Measurements from ENCODE around the gene PAK4. TPM values are rescaled to one million over a fixed set of nuclear protein-coding genes. Genes with fewer than 3 reads are reported as not detected.

The PAK4 gene
- total RNA-seq = 1 to 10 TPM; 4.0 to 4.8 (median 4.6) TPM

- TF ChIP-seq CTCF (IDR thresholded peaks at IDR 0.05; ENCODE audit: low read depth) = no peak
Observed at GRCh38 chr19:39125554-39126311, at the start of gene PAK4. Gene PAK4, plus strand, starts transcription at chr19:39125786. Its CDS starts 43,768 bp downstream, at chr19:39169554.

GRCh38 chr19:39077323-39077722, 48.3 kb upstream of the PAK4 start:
- no peak for TF ChIP-seq CTCF (IDR thresholded peaks at IDR 0.05; ENCODE audit: low read depth)

GRCh38 chr19:39078436-39079200, 47.0 kb upstream of the PAK4 start:
- no peak for TF ChIP-seq CTCF (IDR thresholded peaks at IDR 0.05; ENCODE audit: low read depth)

- no peak for TF ChIP-seq CTCF (IDR thresholded peaks at IDR 0.05; ENCODE audit: low read depth)
Observed at GRCh38 chr19:39080431-39080830, 45.2 kb upstream of the PAK4 start.

GRCh38 chr19:39082167-39082566, 43.4 kb upstream of the PAK4 start:
- TF ChIP-seq CTCF (IDR thresholded peaks at IDR 0.05; ENCODE audit: low read depth) = no peak

GRCh38 chr19:39082745-39083598, 42.6 kb upstream of the PAK4 start:
- TF ChIP-seq CTCF (IDR thresholded peaks at IDR 0.05; ENCODE audit: low read depth) = no peak

Data from subcutaneous adipose tissue (tissue), 4 donors.